ENCODE data around the gene RPN2. TPM values are rescaled to one million over a fixed set of nuclear protein-coding genes. Genes with fewer than 3 reads are reported as not detected.

Gene RPN2
- total RNA-seq, 1 experiment from 2014 or later, result 185 TPM

DNA sequence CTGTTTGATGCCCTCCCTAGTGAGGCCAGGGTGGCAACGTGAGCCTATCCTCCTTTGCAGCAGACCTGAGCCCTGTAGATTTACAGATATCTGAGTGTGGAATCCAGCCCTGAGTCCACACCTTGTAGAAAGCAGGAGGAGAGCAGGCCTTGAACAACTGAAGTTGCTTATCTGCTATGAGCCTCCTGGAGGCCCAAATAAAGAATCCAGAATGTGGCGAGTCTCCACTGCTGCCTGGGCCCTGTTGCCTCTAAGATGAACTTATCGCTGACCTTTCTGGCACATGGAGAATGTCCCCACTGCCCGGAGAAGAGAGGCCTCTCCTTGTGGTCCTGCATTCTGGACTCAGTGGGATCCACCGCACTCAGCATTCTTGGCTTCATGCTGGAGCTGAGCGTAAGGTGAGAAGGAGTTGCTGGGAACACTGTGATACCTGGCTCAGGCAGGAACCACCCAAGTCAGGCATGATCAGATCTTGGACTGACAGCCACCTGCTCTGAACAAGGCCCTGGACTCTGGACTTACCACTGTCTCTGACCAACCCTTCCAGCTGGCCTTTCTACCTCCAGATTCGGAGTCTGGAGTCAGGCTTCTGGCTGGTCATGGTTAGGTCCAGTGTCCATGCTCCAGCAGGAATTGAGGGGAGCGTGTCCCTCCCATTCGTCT is 104.5 kb downstream of the RPN2 start:
- Histone ChIP-seq H3K9me2 (ENCODE audit: insufficient read depth) (no peaks in the 10 kb centered on the region), H3K79me2 (ENCODE audit: low read depth) (0 out of 2 replicates have a peak, but pooled peaks cover 2% of the 10 kb centered on the region), H3K9me3 (ENCODE audit: insufficient read depth, low read depth) (no peaks in the 10 kb centered on the region), H3K4me1 (replicated peaks; ENCODE audit: insufficient read depth) (no peaks in the 10 kb centered on the region), H3K36me3 (ENCODE audit: low read depth) (no peaks in the 10 kb centered on the region), H3K27ac (no peak overlapping the region), H3K27me3 (ENCODE audit: insufficient read depth, low read depth) (no peaks in the 10 kb centered on the region), H4K20me1 (ENCODE audit: insufficient read depth) (no peaks in the 10 kb centered on the region), H3K4me2 (no peak overlapping the region), H3K4me3 (no peak overlapping the region), H2AFZ (no peak overlapping the region), H3F3A (ENCODE audit: insufficient read depth, low read depth) (no peaks in the 10 kb centered on the region)
- intact Hi-C loops (cut with micrococcal nuclease; ENCODE audit: unreplicated experiment), result no loop called here
- ChIA-PET POLR2A (ENCODE audit: unreplicated experiment) (interaction anchor here (0.6 kb wide), 1 partner anchor 13 kb away, joined by 8 read pairs; no protein-coding TSS in a partner anchor), CTCF (no interaction called here)
- no peak for TF ChIP-seq EZH2 (IDR thresholded peaks at IDR 0.05; ENCODE audit: low read depth)
- TF ChIP-seq, protein P1, sequence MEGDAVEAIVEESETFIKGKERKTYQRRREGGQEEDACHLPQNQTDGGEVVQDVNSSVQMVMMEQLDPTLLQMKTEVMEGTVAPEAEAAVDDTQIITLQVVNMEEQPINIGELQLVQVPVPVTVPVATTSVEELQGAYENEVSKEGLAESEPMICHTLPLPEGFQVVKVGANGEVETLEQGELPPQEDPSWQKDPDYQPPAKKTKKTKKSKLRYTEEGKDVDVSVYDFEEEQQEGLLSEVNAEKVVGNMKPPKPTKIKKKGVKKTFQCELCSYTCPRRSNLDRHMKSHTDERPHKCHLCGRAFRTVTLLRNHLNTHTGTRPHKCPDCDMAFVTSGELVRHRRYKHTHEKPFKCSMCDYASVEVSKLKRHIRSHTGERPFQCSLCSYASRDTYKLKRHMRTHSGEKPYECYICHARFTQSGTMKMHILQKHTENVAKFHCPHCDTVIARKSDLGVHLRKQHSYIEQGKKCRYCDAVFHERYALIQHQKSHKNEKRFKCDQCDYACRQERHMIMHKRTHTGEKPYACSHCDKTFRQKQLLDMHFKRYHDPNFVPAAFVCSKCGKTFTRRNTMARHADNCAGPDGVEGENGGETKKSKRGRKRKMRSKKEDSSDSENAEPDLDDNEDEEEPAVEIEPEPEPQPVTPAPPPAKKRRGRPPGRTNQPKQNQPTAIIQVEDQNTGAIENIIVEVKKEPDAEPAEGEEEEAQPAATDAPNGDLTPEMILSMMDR (conservative IDR thresholded peaks at IDR 0.05), result no peak
- BruUV-seq (replicated peaks), result no TSS peak
- DNase-seq, result no peak

DNA sequence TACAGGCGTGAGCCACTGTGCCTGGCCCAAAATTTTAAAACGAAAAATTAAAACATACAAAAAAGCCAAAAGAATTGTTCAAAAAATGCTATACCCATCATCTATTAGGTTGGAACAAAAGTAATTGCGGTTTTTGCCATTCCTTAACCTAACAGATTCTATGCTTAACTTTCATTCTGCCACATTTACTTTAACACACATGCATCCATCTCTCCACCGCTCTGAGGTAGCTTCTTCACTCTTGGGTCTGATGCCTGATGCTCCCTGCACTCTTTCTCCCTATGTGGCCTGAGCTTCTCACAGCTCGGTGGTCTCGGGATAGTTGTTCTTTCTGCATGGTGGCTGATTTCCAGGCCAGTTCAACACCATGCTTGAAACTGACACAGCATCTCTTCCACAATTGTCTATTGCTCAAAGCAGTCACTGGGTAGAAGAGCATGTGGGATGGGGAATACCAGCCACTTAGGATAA is 105.6 kb downstream of the RPN2 start:
- Histone ChIP-seq H3F3A (ENCODE audit: insufficient read depth, low read depth) (peaks cover 3% of the 10 kb centered on the region; the same call in 1 of the 2 replicates), H3K36me3 (ENCODE audit: low read depth) (no peaks in the 10 kb centered on the region), H3K27me3 (ENCODE audit: insufficient read depth, low read depth) (no peaks in the 10 kb centered on the region), H2AFZ (no peak overlapping the region), H3K4me3 (no peak overlapping the region), H3K9me2 (ENCODE audit: insufficient read depth) (no peaks in the 10 kb centered on the region), H3K9me3 (ENCODE audit: insufficient read depth, low read depth) (no peaks in the 10 kb centered on the region), H3K4me1 (replicated peaks; ENCODE audit: insufficient read depth) (no peaks in the 10 kb centered on the region), H4K20me1 (ENCODE audit: insufficient read depth) (no peaks in the 10 kb centered on the region), H3K4me2 (no peak overlapping the region), H3K79me2 (ENCODE audit: low read depth) (peaks cover 6% of the 10 kb centered on the region), H3K27ac (no peak overlapping the region)
- POLR2A ChIA-PET (ENCODE audit: unreplicated experiment), result no interaction called here
- CTCF ChIA-PET, result interaction anchor here (0.6 to 0.7 kb wide), 2 partner anchors 11 to 13 kb away, joined by 3 to 4 read pairs; no protein-coding TSS in a partner anchor
- TF ChIP-seq, protein P1 (conservative IDR thresholded peaks at IDR 0.05), result no peak
- no peak for TF ChIP-seq EZH2 (IDR thresholded peaks at IDR 0.05; ENCODE audit: low read depth)
- intact Hi-C loops (cut with micrococcal nuclease; ENCODE audit: unreplicated experiment), result no loop called here
- no peak for DNase-seq
- no TSS peak for BruUV-seq (replicated peaks)

DNA sequence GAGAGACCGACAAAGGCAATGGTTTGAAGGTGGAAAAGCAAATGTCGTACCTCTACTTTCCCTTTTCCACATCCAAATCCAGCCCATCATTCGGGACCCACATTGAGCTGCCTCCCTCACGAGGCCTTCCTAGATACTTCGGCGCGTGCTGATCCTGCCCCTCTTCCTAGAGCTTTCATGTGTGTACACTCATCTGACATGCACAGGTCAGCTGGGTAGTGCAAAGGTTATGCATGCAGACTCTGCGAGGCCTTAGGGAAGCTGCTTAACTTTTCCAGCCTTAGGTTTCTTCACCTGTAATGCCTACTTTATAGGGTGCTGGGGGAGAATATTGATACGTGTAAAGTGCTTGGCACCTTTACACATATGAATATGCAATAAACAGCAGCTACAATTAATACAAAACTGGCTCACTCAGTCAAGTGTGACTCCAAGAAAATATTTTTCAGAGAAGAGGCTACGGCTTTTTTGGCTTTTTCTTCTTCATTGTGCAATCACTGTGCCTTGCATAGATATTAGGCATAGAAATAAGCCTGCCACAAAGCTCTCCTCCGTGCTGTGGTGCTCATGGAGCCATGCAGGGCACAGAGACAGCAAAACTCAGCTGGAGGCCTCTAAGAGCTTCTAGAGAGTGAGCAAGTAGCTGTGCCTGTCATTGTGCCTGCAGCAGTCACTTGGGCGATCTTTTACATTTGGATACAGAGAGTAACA is 106.7 kb downstream of the RPN2 start:
- H3K9me2 ChIP-seq (ENCODE audit: insufficient read depth), result no peaks in the 10 kb centered on the region
- BruUV-seq (replicated peaks), result no TSS peak
- H3K36me3 ChIP-seq (ENCODE audit: low read depth), result no peaks in the 10 kb centered on the region
- peaks cover 3% of the 10 kb centered on the region; the same call in 1 of the 2 replicates for H3F3A ChIP-seq (ENCODE audit: insufficient read depth, low read depth)
- H3K4me1 ChIP-seq (replicated peaks; ENCODE audit: insufficient read depth), result peaks cover 5% of the 10 kb centered on the region; the same call in 1 of the 2 replicates
- no peaks in the 10 kb centered on the region for H3K27me3 ChIP-seq (ENCODE audit: insufficient read depth, low read depth)
- no peak overlapping the region for H2AFZ ChIP-seq
- TF ChIP-seq, protein P1 (conservative IDR thresholded peaks at IDR 0.05), result no peak
- TF ChIP-seq EZH2 (IDR thresholded peaks at IDR 0.05; ENCODE audit: low read depth), result no peak
- peaks cover 17% of the 10 kb centered on the region for H3K79me2 ChIP-seq (ENCODE audit: low read depth)
- no peaks in the 10 kb centered on the region for H4K20me1 ChIP-seq (ENCODE audit: insufficient read depth)
- H3K9me3 ChIP-seq (ENCODE audit: insufficient read depth, low read depth), result no peaks in the 10 kb centered on the region
- H3K27ac ChIP-seq, result no peak overlapping the region
- POLR2A ChIA-PET (ENCODE audit: unreplicated experiment), result no interaction called here
- CTCF ChIA-PET, result interaction anchor here (0.6 kb wide), 1 partner anchor 10 kb away, joined by 3 read pairs; no protein-coding TSS in a partner anchor
- H3K4me3 ChIP-seq, result no peak overlapping the region
- H3K4me2 ChIP-seq, result no peak overlapping the region
- intact Hi-C loops (cut with micrococcal nuclease; ENCODE audit: unreplicated experiment), result no loop called here
- DNase-seq, result no peak
